Hepatocyte (in vitro differentiated cells): ENCODE results near the gene CHST11. TPM values are rescaled to one million over a fixed set of nuclear protein-coding genes. Genes with fewer than 3 reads are reported as not detected.

Source experiments
- DNase-seq: peaks from one replicate; pipeline ENCODE4 v3.0.0-alpha.2; 2016; ENCODE audit warnings: low spot score
- H2AFZ ChIP-seq: fragments of 200-600 bp; sonication (generic); 2 replicates; pipeline ENCODE4 v1.6.0; 2016; ENCODE audit warnings: antibody characterized with exemption, mild to moderate bottlenecking
- H3K27ac ChIP-seq: fragments of 200-600 bp; sonication (generic); 2 replicates; pipeline ENCODE4 v1.5.1; 2016; ENCODE audit warnings: mild to moderate bottlenecking
- H3K27me3 ChIP-seq: fragments of 200-600 bp; sonication (generic); 2 replicates; pipeline ENCODE4 v1.6.1; 2016
- H3K36me3 ChIP-seq: fragments of 200-600 bp; sonication (generic); replicated peaks from 2 replicates; pipeline ENCODE4 v1.5.1; 2016; ENCODE audit warnings: low read depth; ENCODE audit not compliant: insufficient read depth
- H3K4me1 ChIP-seq: fragments of 200-600 bp; sonication (generic); 2 replicates; pipeline ENCODE4 v1.5.1; 2016; ENCODE audit warnings: mild to moderate bottlenecking, moderate library complexity; ENCODE audit not compliant: insufficient read depth
- H3K4me2 ChIP-seq: fragments of 200-600 bp; sonication (generic); 2 replicates; pipeline ENCODE4 v1.6.0; 2016
- H3K4me3 ChIP-seq: fragments of 200-600 bp; sonication (generic); 2 replicates; pipeline ENCODE4 v1.5.1; 2016; ENCODE audit warnings: mild to moderate bottlenecking
- H3K79me2 ChIP-seq: fragments of 200-600 bp; sonication (generic); 2 replicates; pipeline ENCODE4 v1.6.0; 2017; ENCODE audit warnings: mild to moderate bottlenecking
- H3K9me2 ChIP-seq: fragments of 200-600 bp; sonication (generic); replicated peaks from 2 replicates; pipeline ENCODE4 v1.6.0; 2017; ENCODE audit warnings: mild to moderate bottlenecking; ENCODE audit not compliant: insufficient read depth
- H3K9me3 ChIP-seq: fragments of 200-600 bp; sonication (generic); 2 replicates; pipeline ENCODE4 v1.5.1; 2016; ENCODE audit warnings: low read depth, mild to moderate bottlenecking
- H4K20me1 ChIP-seq: fragments of 200-600 bp; sonication (generic); 2 replicates; pipeline ENCODE4 v1.6.0; 2016; ENCODE audit warnings: mild to moderate bottlenecking; ENCODE audit not compliant: insufficient read depth, poor library complexity, severe bottlenecking
- EZH2 ChIP-seq: fragments of 200-600 bp; sonication (generic); IDR thresholded peaks from 2 replicates; pipeline ENCODE4 v1.6.1; 2016; ENCODE audit warnings: antibody characterized with exemption, mild to moderate bottlenecking, borderline replicate concordance
- EZH2phosphoT487 ChIP-seq: fragments of 200-600 bp; sonication (generic); IDR thresholded peaks from one replicate; pipeline ENCODE4 v1.6.1; 2018; ENCODE audit warnings: antibody characterized with exemption, mild to moderate bottlenecking, low read depth, moderate library complexity; ENCODE audit not compliant: unreplicated experiment, severe bottlenecking
- WGBS: methylation state at CpG from one replicate; pipeline ENCODE4 v1.1.6; 2016; ENCODE audit warnings: low lambda C conversion rate; ENCODE audit errors: missing lambda C conversion rate; 5-methylcytosine and 5-hydroxymethylcytosine counted together
- polyA plus RNA-seq: library from polyadenylated mRNA; unstranded; fragments of >200 nt; fragmentation: Nextera tagmentation; extraction: Ambion mirVana; gene quantifications from 2 replicates; pipeline ENCODE4 v1.2.1, GENCODE V29; 2016
- total RNA-seq: library from RNA; depleted of rRNA; stranded (reverse); fragments of >200 nt; gene quantifications from 2 replicates; pipeline ENCODE4 v1.2.3, GENCODE V29; 2014
- TF ChIP-seq, protein P1 (sequence below): fragments of 200-600 bp; sonication (generic); IDR thresholded peaks from 2 replicates; pipeline ENCODE4 v1.5.1; 2016; ENCODE audit warnings: antibody characterized with exemption, mild to moderate bottlenecking; ENCODE audit not compliant: poor library complexity

The CHST11 gene
- total and polyA plus RNA-seq, 2 experiments from 2014 or later: 5.2 to 8.9 TPM

DNA sequence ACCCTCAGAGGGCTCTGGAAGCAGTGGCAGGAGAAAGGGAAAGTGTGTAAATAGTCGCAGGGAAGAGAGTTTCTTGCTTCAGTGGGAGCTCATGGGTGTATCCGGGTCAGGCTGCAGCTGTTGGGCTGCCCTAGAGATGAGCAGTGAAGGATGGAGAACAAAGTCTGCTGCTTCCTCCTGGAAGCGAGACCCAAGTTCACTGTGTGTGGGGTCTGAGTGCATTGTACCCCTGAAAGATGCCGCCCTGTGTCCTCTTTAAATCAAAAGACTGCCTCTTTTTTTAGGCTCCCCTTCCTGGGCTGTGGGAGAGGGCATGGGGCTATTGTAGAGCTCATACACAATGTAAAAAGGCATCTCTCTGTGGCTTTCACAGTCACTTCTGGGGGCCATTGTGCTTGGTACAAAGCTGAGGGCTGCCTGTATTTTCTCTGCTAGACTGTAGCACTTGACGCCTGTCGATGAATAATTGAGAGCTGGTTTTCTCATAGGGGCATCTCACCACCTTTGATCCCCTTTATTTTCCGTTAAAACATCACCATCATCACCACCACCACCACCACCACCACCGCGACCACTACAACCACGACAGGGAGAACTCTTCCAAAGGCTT lies 16.7 kb downstream of the CHST11 start:
- no peak for DNase-seq
- H3K4me2 ChIP-seq: no peak overlapping the region
- H2AFZ ChIP-seq: no peak overlapping the region
- no peaks in the 10 kb centered on the region for H4K20me1 ChIP-seq
- H3K27ac ChIP-seq: no peak overlapping the region
- WGBS: 83% methylated on average over 10 of the region's 10 CpGs
- no peaks in the 10 kb centered on the region for H3K36me3 ChIP-seq
- TF ChIP-seq, protein P1, sequence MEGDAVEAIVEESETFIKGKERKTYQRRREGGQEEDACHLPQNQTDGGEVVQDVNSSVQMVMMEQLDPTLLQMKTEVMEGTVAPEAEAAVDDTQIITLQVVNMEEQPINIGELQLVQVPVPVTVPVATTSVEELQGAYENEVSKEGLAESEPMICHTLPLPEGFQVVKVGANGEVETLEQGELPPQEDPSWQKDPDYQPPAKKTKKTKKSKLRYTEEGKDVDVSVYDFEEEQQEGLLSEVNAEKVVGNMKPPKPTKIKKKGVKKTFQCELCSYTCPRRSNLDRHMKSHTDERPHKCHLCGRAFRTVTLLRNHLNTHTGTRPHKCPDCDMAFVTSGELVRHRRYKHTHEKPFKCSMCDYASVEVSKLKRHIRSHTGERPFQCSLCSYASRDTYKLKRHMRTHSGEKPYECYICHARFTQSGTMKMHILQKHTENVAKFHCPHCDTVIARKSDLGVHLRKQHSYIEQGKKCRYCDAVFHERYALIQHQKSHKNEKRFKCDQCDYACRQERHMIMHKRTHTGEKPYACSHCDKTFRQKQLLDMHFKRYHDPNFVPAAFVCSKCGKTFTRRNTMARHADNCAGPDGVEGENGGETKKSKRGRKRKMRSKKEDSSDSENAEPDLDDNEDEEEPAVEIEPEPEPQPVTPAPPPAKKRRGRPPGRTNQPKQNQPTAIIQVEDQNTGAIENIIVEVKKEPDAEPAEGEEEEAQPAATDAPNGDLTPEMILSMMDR: no peak
- TF ChIP-seq EZH2 (no peak), EZH2phosphoT487 (no peak)
- no peaks in the 10 kb centered on the region for H3K27me3 ChIP-seq
- H3K79me2 ChIP-seq: no peaks in the 10 kb centered on the region
- H3K4me3 ChIP-seq: no peak overlapping the region
- no peaks in the 10 kb centered on the region for H3K9me2 ChIP-seq
- no peaks in the 10 kb centered on the region for H3K9me3 ChIP-seq
- H3K4me1 ChIP-seq: no peaks in the 10 kb centered on the region

DNA sequence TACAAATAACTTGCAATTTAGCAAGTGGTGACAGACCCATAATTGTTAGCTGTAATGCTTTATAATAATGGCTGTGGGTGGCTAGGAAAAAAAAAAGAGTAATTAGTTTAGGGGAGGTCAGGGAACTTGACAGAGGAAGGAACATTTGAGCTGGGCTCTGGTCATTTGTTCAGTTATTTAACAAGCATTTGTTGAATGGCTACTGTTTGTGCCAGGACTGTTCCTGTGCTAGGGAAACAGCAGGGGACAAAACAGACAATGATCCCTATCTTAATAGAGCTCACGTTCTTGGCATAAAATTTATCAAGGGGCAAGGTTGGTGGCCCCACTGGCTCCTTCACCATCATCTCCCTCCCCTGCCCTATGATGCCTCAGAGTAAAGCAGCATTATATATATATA lies 18.5 kb downstream of the CHST11 start:
- WGBS: 73% methylated on average over 1 of the region's 1 CpG
- H3K27ac ChIP-seq: no peak overlapping the region

DNA sequence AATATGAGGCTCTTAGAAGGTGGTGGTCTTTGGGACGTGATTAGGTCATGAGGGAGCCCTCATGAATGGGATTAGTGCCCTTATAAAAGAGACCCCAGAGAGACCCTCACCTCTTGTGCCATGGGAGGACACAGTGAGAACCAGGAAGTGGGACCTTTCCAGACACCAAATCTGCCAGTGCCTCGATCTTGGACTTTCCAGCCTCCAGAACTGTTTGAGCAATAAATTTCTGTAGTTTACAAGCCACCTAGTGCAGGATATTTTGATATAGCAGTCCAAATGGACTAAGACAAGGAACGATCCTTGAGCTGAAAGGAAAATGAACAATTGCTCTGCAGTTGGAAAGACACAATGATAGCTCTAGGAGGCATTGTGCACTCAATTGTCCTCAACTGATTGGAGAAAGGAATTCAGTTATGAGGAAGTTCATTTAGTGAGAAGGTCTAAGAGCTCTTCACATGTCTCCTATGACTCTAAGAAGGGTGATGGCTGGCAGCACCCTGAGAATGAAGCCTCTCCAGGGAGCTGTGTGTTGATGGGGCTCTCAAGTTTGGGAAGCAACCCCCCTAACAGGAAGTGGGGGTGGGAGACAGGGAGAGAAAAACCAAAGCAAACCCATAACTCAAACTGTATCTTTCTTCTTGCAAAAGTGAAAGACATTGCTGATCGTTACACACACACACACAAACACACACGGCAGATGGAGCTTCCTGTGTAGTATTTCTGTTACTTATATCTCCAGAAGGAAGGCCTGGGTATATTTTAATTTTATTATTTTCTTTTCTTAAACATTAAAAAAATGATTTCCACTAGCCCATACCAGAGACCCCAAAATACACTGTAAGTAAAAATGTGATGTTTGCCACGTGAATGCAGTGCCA lies 21.0 kb downstream of the CHST11 start:
- H3K79me2 ChIP-seq: no peaks in the 10 kb centered on the region
- WGBS: 88% methylated on average over 6 of the region's 6 CpGs
- no peaks in the 10 kb centered on the region for H3K4me1 ChIP-seq
- H3K36me3 ChIP-seq: no peaks in the 10 kb centered on the region
- H3K4me2 ChIP-seq: no peak overlapping the region
- H3K27me3 ChIP-seq: no peaks in the 10 kb centered on the region
- H3K4me3 ChIP-seq: no peak overlapping the region
- no peaks in the 10 kb centered on the region for H4K20me1 ChIP-seq
- no peak for DNase-seq
- no peaks in the 10 kb centered on the region for H3K9me3 ChIP-seq
- no peak overlapping the region for H2AFZ ChIP-seq
- no peak overlapping the region for H3K27ac ChIP-seq
- H3K9me2 ChIP-seq: no peaks in the 10 kb centered on the region
- TF ChIP-seq, protein P1: no peak
- TF ChIP-seq EZH2phosphoT487 (no peak), EZH2 (no peak)

More for the DNA sequence above, 18.5 kb downstream of the CHST11 start:
- no peak for TF ChIP-seq EZH2
- TF ChIP-seq, protein P1: no peak
- TF ChIP-seq EZH2phosphoT487: no peak
- Histone ChIP-seq H3K9me2 (no peaks in the 10 kb centered on the region), H3K27me3 (no peaks in the 10 kb centered on the region), H3K79me2 (no peaks in the 10 kb centered on the region), H3K9me3 (no peaks in the 10 kb centered on the region), H3K4me3 (no peak overlapping the region), H3K4me1 (no peaks in the 10 kb centered on the region), H3K36me3 (no peaks in the 10 kb centered on the region), H2AFZ (no peak overlapping the region), H4K20me1 (no peaks in the 10 kb centered on the region), H3K4me2 (no peak overlapping the region)
- no peak for DNase-seq
